ENCODE results near the gene OR6F1.

GRCh38 chr1:247749870-247750269 is 33.4 kb upstream of the OR6F1 start:
- TF ChIP-seq CTCF (IDR thresholded peaks at IDR 0.05; ENCODE audit: insufficient read depth, low read depth, low read length) (no peak), EZH2 (IDR thresholded peaks at IDR 0.05; ENCODE audit: insufficient read depth, low read length) (no peak)

Data from astrocyte (in vitro differentiated cells and primary cell).